HG03575 (cell line): ENCODE results near the gene API5.
"Not testable (repeated sequence)": the region's sequence is repeated elsewhere in the genome, so short reads cannot be mapped to it uniquely, and the experiment has no call there.

ENCODE experiments used
- ATAC-seq: cut with Tn5 transposase; IDR thresholded peaks from one replicate; pipeline ENCODE4 v1.9.1; 2021; ENCODE audit not compliant: unreplicated experiment, insufficient number of reproducible peaks, low FRiP score; ENCODE audit errors: extremely low read depth

Gene API5

GRCh38 chr11:43311791-43312607 is at the start of gene API5:
TSS of gene API5 (plus strand) at chr11:43311996. CDS start at chr11:43312128, 132 bp downstream.
- peak; percentile 90 for ATAC-seq

- no peak for ATAC-seq
Observed at GRCh38 chr11:43267856-43268580, 43.8 kb upstream of the API5 start.

- no peak for ATAC-seq
Observed at GRCh38 chr11:43268786-43269185, 43.0 kb upstream of the API5 start.

- no peak for ATAC-seq
Observed at GRCh38 chr11:43269254-43269918, 42.4 kb upstream of the API5 start.

- ATAC-seq = no peak
Observed at GRCh38 chr11:43270468-43270867, 41.3 kb upstream of the API5 start.

GRCh38 chr11:43278193-43278956 is 33.4 kb upstream of the API5 start:
- ATAC-seq = no peak

GRCh38 chr11:43282607-43283440 is 29.0 kb upstream of the API5 start:
- ATAC-seq = no peak

- ATAC-seq = no peak
Observed at GRCh38 chr11:43285826-43286225, 26.0 kb upstream of the API5 start.

GRCh38 chr11:43289368-43289767 is 22.4 kb upstream of the API5 start:
- no peak for ATAC-seq

DNA sequence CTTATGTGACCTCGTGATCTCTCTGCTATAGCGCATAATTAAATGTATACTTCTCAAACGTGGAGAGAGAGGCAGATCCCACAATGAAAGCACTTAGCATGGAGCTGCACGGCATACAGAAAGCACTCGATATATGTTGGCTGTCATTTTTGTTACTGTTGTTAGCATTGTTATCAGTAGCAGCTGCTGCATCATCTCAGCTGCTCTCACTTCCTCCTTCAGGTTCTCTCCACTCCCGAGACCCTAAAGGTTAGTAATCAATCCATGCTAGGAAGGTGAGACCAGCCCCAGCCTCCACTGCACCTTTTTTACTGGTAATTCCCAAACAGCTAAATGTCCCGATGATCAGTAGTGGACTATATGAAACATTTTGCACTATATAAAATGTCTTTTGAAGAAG is 13.4 kb upstream of the API5 start:
- ATAC-seq = no peak

DNA sequence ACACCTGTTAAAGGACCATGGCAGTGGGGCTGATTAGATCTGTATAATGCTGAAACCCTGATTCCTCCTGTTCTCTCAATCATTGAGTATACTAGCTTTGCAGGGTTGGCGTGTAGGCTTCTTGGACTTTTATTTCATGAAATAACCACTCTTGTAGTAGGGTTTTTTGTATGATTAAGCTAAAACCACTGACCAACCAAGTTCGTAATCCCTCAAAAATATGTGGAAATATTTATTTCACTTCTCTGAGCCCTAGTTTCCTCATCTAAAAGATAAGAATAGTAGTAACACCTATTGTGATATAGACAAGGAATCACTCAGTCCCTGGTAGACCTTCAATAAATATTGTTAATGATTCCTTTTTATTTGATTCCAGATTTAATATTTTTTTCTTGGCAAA is 4.2 kb downstream of the API5 start:
- ATAC-seq = no peak

GRCh38 chr11:43316451-43316850 is 4.7 kb downstream of the API5 start:
- ATAC-seq = no peak

- no peak for ATAC-seq
Observed at GRCh38 chr11:43327987-43328386, 16.2 kb downstream of the API5 start.

GRCh38 chr11:43328482-43328881 is 16.7 kb downstream of the API5 start:
- no peak for ATAC-seq

GRCh38 chr11:43341159-43341558 is 29.4 kb downstream of the API5 start:
- no peak for ATAC-seq

- ATAC-seq = not testable (repeated sequence)
Observed at GRCh38 chr11:43351426-43351825, 39.6 kb downstream of the API5 start.

DNA sequence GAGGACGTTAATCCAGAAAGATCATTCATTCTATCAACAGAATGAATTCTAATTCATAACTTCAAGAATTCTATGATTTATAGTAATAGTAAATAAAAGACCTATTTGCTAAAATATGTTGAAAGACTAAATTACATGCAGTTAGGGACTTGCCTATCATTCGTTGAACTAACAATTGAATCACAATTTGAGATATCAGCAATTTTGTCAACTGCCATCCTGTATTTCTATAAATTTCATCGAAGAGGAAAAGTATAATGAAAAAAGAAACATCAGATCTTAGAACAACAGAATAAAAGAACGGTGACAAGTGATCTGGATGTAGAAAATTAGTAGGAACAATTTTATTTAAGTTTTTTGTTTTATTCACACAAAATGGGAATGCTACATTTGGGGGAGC is 42.5 kb downstream of the API5 start:
- no peak for ATAC-seq

- ATAC-seq = no peak
Observed at GRCh38 chr11:43356336-43356735, 44.5 kb downstream of the API5 start.
